MCF 10A (cell line): ENCODE results near the gene TNS3. TPM values are rescaled to one million over a fixed set of nuclear protein-coding genes. Genes with fewer than 3 reads are reported as not detected.

Source experiments
- BruUV-seq: library from RNA; stranded (reverse); fragments of 400-500 nt; replicated peaks from 2 replicates; lab custom pipeline; 2021; lab: Mats Ljungman, UMichigan
- CTCF ChIA-PET: fragments of 300-600 bp; sonication (Branson Sonifier 250); formaldehyde crosslinking; extraction: SDS; loops from one replicate; lab custom pipeline; 2021; ENCODE audit warnings: antibody characterized with exemption, inconsistent platforms; lab: Yijun Ruan, JAX
- POLR2A ChIA-PET: fragments of 300-600, 350-650 bp; sonication (Branson Sonifier 250); formaldehyde crosslinking; extraction: SDS; loops from one replicate; lab custom pipeline; 2020; ENCODE audit warnings: antibody characterized with exemption, inconsistent platforms; lab: Yijun Ruan, JAX
- DNase-seq: peaks from one replicate; pipeline ENCODE4 v3.0.0-alpha.2; 2018; ENCODE audit not compliant: unreplicated experiment
- H3K27ac Mint-ChIP-seq: one replicate; pipeline ENCODE4 v1.8.0; 2022; ENCODE audit warnings: mild to moderate bottlenecking, low read depth, mixed read lengths; ENCODE audit not compliant: unreplicated experiment
- H3K27me3 Mint-ChIP-seq: one replicate; pipeline ENCODE4 v1.8.0; 2022; ENCODE audit warnings: mixed read lengths; ENCODE audit not compliant: insufficient read depth, unreplicated experiment
- H3K36me3 Mint-ChIP-seq: one replicate; pipeline ENCODE4 v1.8.0; 2022; ENCODE audit warnings: mild to moderate bottlenecking, moderate library complexity, mixed read lengths; ENCODE audit not compliant: insufficient read depth, unreplicated experiment
- H3K4me1 Mint-ChIP-seq: one replicate; pipeline ENCODE4 v1.8.0; 2022; ENCODE audit warnings: mixed read lengths; ENCODE audit not compliant: insufficient read depth, unreplicated experiment
- H3K4me3 Mint-ChIP-seq: one replicate; pipeline ENCODE4 v1.8.0; 2022; ENCODE audit warnings: mild to moderate bottlenecking, moderate library complexity, mixed read lengths; ENCODE audit not compliant: unreplicated experiment
- H3K9me3 Mint-ChIP-seq: one replicate; pipeline ENCODE4 v1.8.0; 2022; ENCODE audit warnings: mixed read lengths; ENCODE audit not compliant: unreplicated experiment
- CTCF ChIP-seq: fragments of 200-600 bp; IDR thresholded peaks from one replicate; pipeline ENCODE4 v1.8.0; 2022; ENCODE audit warnings: antibody characterized with exemption, mild to moderate bottlenecking; ENCODE audit not compliant: unreplicated experiment
- intact Hi-C: fragments of 100-400 bp; cut with micrococcal nuclease; formaldehyde crosslinking; loops from 2 replicates; pipeline ENCODE4 v1.14.1; 2022
- total RNA-seq: library from RNA; stranded (reverse); gene quantifications from 2 replicates; pipeline ENCODE4 v1.2.3, GENCODE V29; 2022

Gene TNS3
- total RNA-seq, 1 experiment from 2014 or later = 30.1 TPM

- Mint-ChIP-seq H3K9me3 (no peaks in the 10 kb centered on the region), H3K36me3 (no peaks in the 10 kb centered on the region), H3K27ac (peak overlapping the region; percentile 14), H3K4me1 (peaks cover 6% of the 10 kb centered on the region), H3K4me3 (peak overlapping the region; percentile 67), H3K27me3 (no peaks in the 10 kb centered on the region)
- peak; percentile 55 for DNase-seq
- peak; percentile 88 for TF ChIP-seq CTCF
- intact Hi-C loops = loop anchor here (2.0 kb wide), 2 partner anchors 1332 to 1364 kb away; no protein-coding TSS in a partner anchor
- POLR2A ChIA-PET = interaction anchor here (1.0 kb wide), 1 partner anchor 603 kb away, joined by 3 read pairs; no protein-coding TSS in a partner anchor
- BruUV-seq = no TSS peak
- CTCF ChIA-PET = interaction anchor here (0.6 to 1.9 kb wide), 24 partner anchors 10 to 1384 kb away, joined by 3 to 11 read pairs (median 3); no protein-coding TSS in a partner anchor
These were observed 327.6 kb downstream of the TNS3 start for GRCh38 chr7:47254081-47254977.

- H3K9me3 Mint-ChIP-seq = no peaks in the 10 kb centered on the region
- H3K4me3 Mint-ChIP-seq = peak overlapping the region; percentile 67
- no peaks in the 10 kb centered on the region for H3K36me3 Mint-ChIP-seq
- CTCF ChIA-PET = interaction anchor here (0.6 to 1.9 kb wide), 19 partner anchors 9 to 1384 kb away, joined by 3 to 11 read pairs (median 3); no protein-coding TSS in a partner anchor
- H3K27ac Mint-ChIP-seq = peak overlapping the region; percentile 14
- no peaks in the 10 kb centered on the region for H3K27me3 Mint-ChIP-seq
- H3K4me1 Mint-ChIP-seq = peaks cover 2% of the 10 kb centered on the region
- no TSS peak for BruUV-seq
- POLR2A ChIA-PET = interaction anchor here (1.0 kb wide), 1 partner anchor 602 kb away, joined by 3 read pairs; no protein-coding TSS in a partner anchor
- DNase-seq = peak; percentile 65
- no peak for TF ChIP-seq CTCF
- intact Hi-C loops = loop anchor here (2.0 kb wide), 2 partner anchors 1331 to 1363 kb away; no protein-coding TSS in a partner anchor
These were observed 328.2 kb downstream of the TNS3 start for GRCh38 chr7:47253650-47254080.

GRCh38 chr7:47252675-47253074, 329.2 kb downstream of the TNS3 start:
- Mint-ChIP-seq H3K27ac (no peak overlapping the region), H3K9me3 (no peaks in the 10 kb centered on the region), H3K36me3 (no peaks in the 10 kb centered on the region), H3K27me3 (no peaks in the 10 kb centered on the region), H3K4me3 (no peak overlapping the region), H3K4me1 (no peaks in the 10 kb centered on the region)
- no peak for TF ChIP-seq CTCF
- no peak for DNase-seq
- intact Hi-C loops = no loop called here
- POLR2A ChIA-PET = no interaction called here
- CTCF ChIA-PET = interaction anchor here (1.2 to 1.5 kb wide), 4 partner anchors 14 to 1334 kb away, joined by 3 to 6 read pairs (median 4); no protein-coding TSS in a partner anchor
- no TSS peak for BruUV-seq

GRCh38 chr7:47249361-47249760, 332.6 kb downstream of the TNS3 start:
- H3K27me3 Mint-ChIP-seq = no peaks in the 10 kb centered on the region
- no peak overlapping the region for H3K4me3 Mint-ChIP-seq
- intact Hi-C loops = no loop called here
- no peaks in the 10 kb centered on the region for H3K9me3 Mint-ChIP-seq
- no peaks in the 10 kb centered on the region for H3K4me1 Mint-ChIP-seq
- no peak for DNase-seq
- no peaks in the 10 kb centered on the region for H3K36me3 Mint-ChIP-seq
- ChIA-PET POLR2A (no interaction called here), CTCF (interaction anchor here (0.6 to 1.9 kb wide), 2 partner anchors 17 to 871 kb away, joined by 3 to 9 read pairs; no protein-coding TSS in a partner anchor)
- TF ChIP-seq CTCF = no peak
- no peak overlapping the region for H3K27ac Mint-ChIP-seq
- no TSS peak for BruUV-seq
